ENCODE data around the gene SLC39A11. TPM values are rescaled to one million over a fixed set of nuclear protein-coding genes. Genes with fewer than 3 reads are reported as not detected.

SLC39A11 gene
- total and polyA plus RNA-seq, 4 donors: 9.3 to 49.3 (median 24.7) TPM

DNA sequence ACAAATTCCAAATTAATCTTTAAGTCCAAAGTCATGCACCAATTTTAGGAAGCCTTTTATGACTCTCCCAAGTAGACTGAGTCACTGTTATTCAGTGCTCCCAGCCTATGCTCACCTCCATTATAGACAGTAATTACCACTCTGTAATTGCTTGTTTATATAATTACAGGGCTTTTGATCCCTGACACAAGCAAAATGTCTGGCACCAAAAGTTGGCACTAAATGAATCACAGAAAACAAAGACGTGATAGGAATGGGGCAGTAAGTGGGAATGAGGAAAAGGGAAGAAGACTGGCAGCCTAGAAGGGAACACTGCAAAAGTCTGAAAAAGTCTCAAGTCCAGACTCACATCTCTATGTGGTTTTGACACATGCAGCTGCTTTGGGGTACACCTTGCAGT lies 94.1 kb downstream of the SLC39A11 start:
- no peak overlapping the region for H3K27ac ChIP-seq (ENCODE audit: low read depth in 1 of 2, low read length in 1 of 2)
- H3K4me1 ChIP-seq (ENCODE audit: control insufficient read depth in 5 of 5, insufficient read depth in 5 of 5, low read length in 5 of 5): no peaks in the 10 kb centered on the region
- ATAC-seq (ENCODE audit: insufficient read depth, low FRiP score): no peak
- no peaks in the 10 kb centered on the region for H3K36me3 ChIP-seq (ENCODE audit: control insufficient read depth in 4 of 4, insufficient read depth in 4 of 4, low read length in 4 of 4)
- no peak overlapping the region for H3K9ac ChIP-seq (ENCODE audit: insufficient read depth in 1 of 2, low read length in 2 of 2)
- DNase-seq: no peak
- H3K4me3 ChIP-seq: no peak overlapping the region
- WGBS, 2 donors: 71 to 86% methylated on average over 1 of the region's 1 CpG
- TF ChIP-seq, protein P1, sequence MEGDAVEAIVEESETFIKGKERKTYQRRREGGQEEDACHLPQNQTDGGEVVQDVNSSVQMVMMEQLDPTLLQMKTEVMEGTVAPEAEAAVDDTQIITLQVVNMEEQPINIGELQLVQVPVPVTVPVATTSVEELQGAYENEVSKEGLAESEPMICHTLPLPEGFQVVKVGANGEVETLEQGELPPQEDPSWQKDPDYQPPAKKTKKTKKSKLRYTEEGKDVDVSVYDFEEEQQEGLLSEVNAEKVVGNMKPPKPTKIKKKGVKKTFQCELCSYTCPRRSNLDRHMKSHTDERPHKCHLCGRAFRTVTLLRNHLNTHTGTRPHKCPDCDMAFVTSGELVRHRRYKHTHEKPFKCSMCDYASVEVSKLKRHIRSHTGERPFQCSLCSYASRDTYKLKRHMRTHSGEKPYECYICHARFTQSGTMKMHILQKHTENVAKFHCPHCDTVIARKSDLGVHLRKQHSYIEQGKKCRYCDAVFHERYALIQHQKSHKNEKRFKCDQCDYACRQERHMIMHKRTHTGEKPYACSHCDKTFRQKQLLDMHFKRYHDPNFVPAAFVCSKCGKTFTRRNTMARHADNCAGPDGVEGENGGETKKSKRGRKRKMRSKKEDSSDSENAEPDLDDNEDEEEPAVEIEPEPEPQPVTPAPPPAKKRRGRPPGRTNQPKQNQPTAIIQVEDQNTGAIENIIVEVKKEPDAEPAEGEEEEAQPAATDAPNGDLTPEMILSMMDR (IDR thresholded peaks at IDR 0.05; ENCODE audit: control extremely low read depth, extremely low read depth): no peak
- H3K9me3 ChIP-seq (ENCODE audit: control insufficient read depth in 4 of 4, insufficient read depth in 3 of 4, low read length in 3 of 4): no peaks in the 10 kb centered on the region
- H3K27me3 ChIP-seq (ENCODE audit: control insufficient read depth in 3 of 3, insufficient read depth in 3 of 3, low read length in 2 of 3): no peaks in the 10 kb centered on the region

DNA sequence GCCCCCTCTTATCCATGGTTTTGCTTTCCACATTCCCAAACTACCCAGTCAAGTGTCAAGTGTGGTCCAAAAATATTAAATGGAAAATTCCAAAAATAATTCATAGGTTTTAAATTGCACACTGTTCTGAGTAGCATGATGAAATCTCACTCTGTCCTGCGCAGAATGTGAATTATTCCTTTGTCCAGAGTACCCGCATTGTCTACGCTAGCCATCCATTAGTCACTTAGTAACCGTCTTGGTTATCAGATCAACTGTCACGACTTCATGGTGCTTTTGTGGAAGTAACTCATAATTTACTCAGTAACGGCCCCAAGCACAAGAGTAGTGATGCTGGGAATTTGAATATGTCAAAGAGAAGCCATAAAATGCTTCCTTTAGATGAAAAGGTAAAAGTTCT lies 94.9 kb downstream of the SLC39A11 start:
- Histone ChIP-seq H3K27me3 (ENCODE audit: control insufficient read depth in 3 of 3, insufficient read depth in 3 of 3, low read length in 2 of 3) (no peaks in the 10 kb centered on the region), H3K4me1 (ENCODE audit: control insufficient read depth in 5 of 5, insufficient read depth in 5 of 5, low read length in 5 of 5) (no peaks in the 10 kb centered on the region), H3K36me3 (ENCODE audit: control insufficient read depth in 4 of 4, insufficient read depth in 4 of 4, low read length in 4 of 4) (no peaks in the 10 kb centered on the region), H3K9ac (ENCODE audit: insufficient read depth in 1 of 2, low read length in 2 of 2) (no peak overlapping the region), H3K9me3 (ENCODE audit: control insufficient read depth in 4 of 4, insufficient read depth in 3 of 4, low read length in 3 of 4) (no peaks in the 10 kb centered on the region), H3K4me3 (no peak overlapping the region), H3K27ac (ENCODE audit: low read depth in 1 of 2, low read length in 1 of 2) (no peak overlapping the region)
- DNase-seq (no peak), ATAC-seq (ENCODE audit: insufficient read depth, low FRiP score) (no peak)
- 89 to 92% methylated on average over 6 of the region's 6 CpGs for WGBS, 2 donors
- TF ChIP-seq, protein P1 (IDR thresholded peaks at IDR 0.05; ENCODE audit: control extremely low read depth, extremely low read depth): no peak

DNA sequence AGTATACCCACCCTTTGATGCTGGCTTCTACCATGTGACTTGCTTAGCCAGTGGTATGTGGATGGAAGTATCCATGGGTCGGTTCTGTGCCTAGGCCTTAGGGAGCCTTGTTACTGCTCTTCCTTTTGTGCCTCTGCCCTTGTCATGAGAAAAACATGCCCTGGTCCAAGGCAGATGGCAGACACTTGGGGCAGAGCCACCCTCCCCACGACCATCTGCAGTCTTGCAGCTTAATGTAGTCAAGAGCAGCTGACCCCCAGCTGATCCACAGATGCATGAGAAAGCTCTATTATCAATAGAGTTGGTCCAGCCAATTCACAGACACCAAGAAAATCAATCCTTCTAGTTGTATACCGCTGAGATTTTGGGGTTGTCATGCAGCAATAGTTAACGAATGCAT lies 95.7 kb downstream of the SLC39A11 start:
- H3K9ac ChIP-seq (ENCODE audit: insufficient read depth in 1 of 2, low read length in 2 of 2): no peak overlapping the region
- no peak for DNase-seq

More for the DNA sequence above, 95.7 kb downstream of the SLC39A11 start:
- Histone ChIP-seq H3K36me3 (ENCODE audit: control insufficient read depth in 4 of 4, insufficient read depth in 4 of 4, low read length in 4 of 4) (no peaks in the 10 kb centered on the region), H3K4me1 (ENCODE audit: control insufficient read depth in 5 of 5, insufficient read depth in 5 of 5, low read length in 5 of 5) (no peaks in the 10 kb centered on the region), H3K27ac (ENCODE audit: low read depth in 1 of 2, low read length in 1 of 2) (no peak overlapping the region), H3K9me3 (ENCODE audit: control insufficient read depth in 4 of 4, insufficient read depth in 3 of 4, low read length in 3 of 4) (no peaks in the 10 kb centered on the region), H3K4me3 (no peak overlapping the region), H3K27me3 (ENCODE audit: control insufficient read depth in 3 of 3, insufficient read depth in 3 of 3, low read length in 2 of 3) (no peaks in the 10 kb centered on the region)
- WGBS, 2 donors: 97 to 99% methylated on average over 4 of the region's 4 CpGs
- no peak for ATAC-seq (ENCODE audit: insufficient read depth, low FRiP score)
- TF ChIP-seq, protein P1 (IDR thresholded peaks at IDR 0.05; ENCODE audit: control extremely low read depth, extremely low read depth): no peak

Data from lung (tissue), 12 donors.